CD4-positive, alpha-beta T cell treated with Interleukin-15 for 1 hour (primary cell): ENCODE data around the gene EMILIN1.

Source experiments
- DNase-seq: peaks from one replicate; pipeline ENCODE4 v3.0.0-alpha.2; 2020

EMILIN1 gene

GRCh38 chr2:27078267-27079194 lies at the start of gene EMILIN1:
Gene EMILIN1, plus strand, starts transcription at chr2:27078615. Its CDS starts 451 bp downstream, at chr2:27079066.
- no peak for DNase-seq

- no peak for DNase-seq
Observed at GRCh38 chr2:27029051-27029450, 49.4 kb upstream of the EMILIN1 start.

- DNase-seq = peak; percentile 77
Observed at GRCh38 chr2:27032495-27033252, 45.7 kb upstream of the EMILIN1 start, which contains the start of gene TMEM214. Gene TMEM214, plus strand, starts transcription at chr2:27032965. Its CDS starts 51 bp downstream, at chr2:27033016.

GRCh38 chr2:27033253-27033852 lies 45.1 kb upstream of the EMILIN1 start:
- no peak for DNase-seq

GRCh38 chr2:27038012-27038411 lies 40.4 kb upstream of the EMILIN1 start:
- DNase-seq = no peak

- no peak for DNase-seq
Observed at GRCh38 chr2:27038631-27039339, 39.6 kb upstream of the EMILIN1 start.

- no peak for DNase-seq
Observed at GRCh38 chr2:27039426-27039825, 39.0 kb upstream of the EMILIN1 start.

- DNase-seq = no peak
Observed at GRCh38 chr2:27039871-27040270, 38.5 kb upstream of the EMILIN1 start.

- no peak for DNase-seq
Observed at GRCh38 chr2:27040282-27040681, 38.1 kb upstream of the EMILIN1 start.

GRCh38 chr2:27041752-27042151 lies 36.7 kb upstream of the EMILIN1 start:
- no peak for DNase-seq

- peak; percentile 47 for DNase-seq
Observed at GRCh38 chr2:27042159-27042661, 36.2 kb upstream of the EMILIN1 start.

GRCh38 chr2:27042985-27043634 lies 35.3 kb upstream of the EMILIN1 start:
- no peak for DNase-seq

GRCh38 chr2:27049422-27050280 lies 28.8 kb upstream of the EMILIN1 start:
- DNase-seq = peak; percentile 63

- peak; percentile 94 for DNase-seq
Observed at GRCh38 chr2:27050281-27050995, 28.0 kb upstream of the EMILIN1 start.

- peak; percentile 97 for DNase-seq
Observed at GRCh38 chr2:27050996-27051901, 27.2 kb upstream of the EMILIN1 start, which contains the start of gene AGBL5. Gene AGBL5, plus strand, starts transcription at chr2:27051668. Its CDS starts 1,291 bp downstream, at chr2:27052959.

GRCh38 chr2:27051902-27052645 lies 26.3 kb upstream of the EMILIN1 start:
- DNase-seq = no peak

- DNase-seq = no peak
Observed at GRCh38 chr2:27053321-27053720, 25.1 kb upstream of the EMILIN1 start.

GRCh38 chr2:27053776-27054175 lies 24.6 kb upstream of the EMILIN1 start:
- DNase-seq = no peak
